Skin epidermis (tissue), 12 donors: ENCODE data around the gene LMCD1.

Source experiments
- H3K27ac ChIP-seq, 21 experiments: fragments of 200-600 bp; sonication (generic) in 11 of 21; one replicate each; pipeline ENCODE4 v1.5.0; 2020; ENCODE audit warnings: mild to moderate bottlenecking in 3 of 21, inconsistent platforms in 2 of 21, moderate library complexity in 2 of 21
- H3K4me3 ChIP-seq, 7 experiments: fragments of 200-600 bp; sonication (generic) in 2 of 7; one replicate each; pipeline ENCODE4 v1.5.0; 2020; ENCODE audit warnings: inconsistent platforms in 2 of 7, mild to moderate bottlenecking in 2 of 7, moderate library complexity in 1 of 7

Gene LMCD1

DNA sequence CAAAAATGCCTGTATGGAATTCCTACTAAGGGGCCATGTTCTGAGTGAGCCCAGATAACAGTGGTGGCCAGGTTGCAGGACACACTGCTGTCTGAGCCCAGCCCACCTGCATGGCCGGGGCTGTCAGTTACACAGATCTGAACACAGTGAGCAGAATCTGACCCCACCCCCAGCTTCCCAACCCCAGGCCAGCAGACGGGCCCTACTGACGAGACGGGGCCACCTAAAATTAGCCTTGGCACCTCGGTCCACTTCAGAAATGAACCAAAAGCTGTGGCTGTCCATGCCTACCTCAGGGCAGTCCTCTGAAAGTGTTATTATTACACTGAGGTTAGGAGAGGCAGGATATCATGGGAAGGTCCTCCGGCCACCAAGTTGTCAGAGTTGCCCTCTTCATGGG, 51.8 kb downstream of the LMCD1 start:
- Histone ChIP-seq H3K27ac (peak overlapping the region in 2 of 21 experiments; percentile 76 to 82), H3K4me3 (no peak overlapping the region)

DNA sequence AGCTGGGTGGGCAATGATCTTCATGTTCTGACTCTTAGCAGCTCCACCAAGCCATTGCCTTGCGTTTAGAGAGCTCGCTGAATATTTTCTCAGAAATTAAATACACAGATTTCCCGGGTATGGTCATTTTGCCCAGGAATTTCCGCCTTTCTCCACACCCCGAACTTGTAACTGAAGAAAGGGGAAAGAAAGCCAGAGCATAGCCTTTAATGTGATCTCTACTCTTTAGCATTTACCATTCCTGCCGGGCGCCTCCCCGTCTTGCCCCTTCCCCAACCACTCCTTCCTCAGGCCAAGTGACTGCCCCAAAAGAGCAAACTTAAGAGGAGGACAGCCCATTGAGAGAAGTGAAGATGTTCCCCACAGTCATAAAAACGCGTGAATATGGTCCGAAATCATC, 53.1 kb downstream of the LMCD1 start:
- Histone ChIP-seq H3K27ac (peak overlapping the region in 18 of 21 experiments; percentile 8 to 83 (median 64)), H3K4me3 (no peak overlapping the region)

DNA sequence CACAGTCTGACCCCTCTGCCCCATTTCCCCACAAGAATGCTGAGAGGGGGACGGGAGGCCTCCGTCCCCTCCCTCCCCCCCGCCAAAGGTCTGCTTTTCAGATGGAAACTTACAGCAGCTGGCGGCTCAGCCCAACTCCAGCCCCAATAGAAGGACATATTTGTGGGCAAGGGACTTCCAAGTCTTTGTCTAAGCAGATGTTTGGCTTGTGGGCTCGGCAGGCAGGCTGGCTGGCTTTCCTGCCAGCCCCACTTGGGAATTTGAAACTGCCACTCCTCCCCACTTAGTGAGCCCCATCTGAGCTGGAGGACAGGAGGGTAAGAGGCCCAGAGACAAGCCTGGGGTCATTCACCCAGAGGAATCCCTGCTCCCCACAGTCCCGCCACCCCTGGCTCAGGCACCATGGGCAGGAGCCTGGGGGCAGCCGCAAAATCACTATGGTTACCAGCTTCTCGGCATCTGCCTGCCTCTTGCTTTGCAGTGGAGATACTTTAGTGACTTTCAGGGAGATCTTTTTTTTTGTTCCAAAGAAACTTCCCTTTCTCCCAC, 53.6 kb downstream of the LMCD1 start:
- no peak overlapping the region for H3K4me3 ChIP-seq
- H3K27ac ChIP-seq, result peak overlapping the region in 17 of 21 experiments; percentile 8 to 83 (median 65)

DNA sequence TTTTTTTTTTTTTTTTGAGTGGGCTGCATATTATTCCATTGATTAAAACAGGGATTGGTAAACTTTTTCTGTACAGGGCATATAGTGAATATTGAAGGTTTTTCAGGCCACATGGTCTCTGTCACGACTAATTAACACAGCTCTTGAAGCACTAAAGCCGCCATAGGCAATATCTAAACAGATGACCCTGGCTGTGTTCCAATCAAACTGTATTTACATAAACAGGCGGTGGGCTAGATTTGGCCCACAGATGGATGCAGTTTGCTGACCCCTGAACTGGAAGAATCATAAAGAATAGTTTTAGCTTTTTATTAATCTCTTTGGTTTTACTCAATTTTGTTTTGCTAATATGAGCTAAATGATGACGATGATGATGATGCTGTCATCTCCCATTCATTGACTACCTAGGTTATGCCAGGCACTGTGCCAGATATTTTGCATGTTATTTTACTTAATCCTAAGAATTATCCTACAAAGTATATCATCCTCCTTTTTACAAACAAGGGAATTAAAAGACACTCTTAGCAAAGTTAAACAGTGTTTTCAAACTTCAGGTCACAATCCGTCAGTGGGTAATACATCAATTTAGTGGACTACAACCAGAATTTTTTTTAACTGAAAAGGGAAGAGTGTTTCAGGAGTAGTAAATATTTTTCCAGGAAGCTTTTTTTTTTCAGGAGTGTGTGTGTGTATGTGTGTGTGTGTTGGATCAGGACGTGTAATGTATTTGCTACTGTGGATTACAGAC, 54.3 kb downstream of the LMCD1 start:
- H3K4me3 ChIP-seq, result no peak overlapping the region
- H3K27ac ChIP-seq, result peak overlapping the region in 5 of 21 experiments; percentile 70 to 83 (median 82)

DNA sequence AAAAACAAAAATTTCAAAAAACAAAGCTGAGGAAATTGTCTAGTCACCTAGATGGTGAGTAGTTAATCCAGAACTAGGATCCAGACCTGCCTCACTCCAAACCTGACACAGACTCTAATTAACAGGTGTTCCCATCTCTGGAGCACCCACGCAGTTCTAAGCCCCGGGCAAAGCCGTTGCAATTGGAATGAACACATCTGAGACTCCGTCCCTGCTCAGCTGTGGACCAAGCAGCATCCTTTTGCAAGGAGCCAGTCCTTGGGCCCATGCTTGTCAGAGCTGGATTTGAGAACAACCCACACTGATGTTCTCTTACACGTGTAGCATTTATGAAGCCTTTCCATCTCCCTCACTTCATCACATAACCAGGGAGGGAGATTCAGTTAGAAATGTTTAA, 54.8 kb downstream of the LMCD1 start:
- Histone ChIP-seq H3K4me3 (no peak overlapping the region), H3K27ac (peak overlapping the region in 3 of 21 experiments; percentile 24 to 82 (median 70))

DNA sequence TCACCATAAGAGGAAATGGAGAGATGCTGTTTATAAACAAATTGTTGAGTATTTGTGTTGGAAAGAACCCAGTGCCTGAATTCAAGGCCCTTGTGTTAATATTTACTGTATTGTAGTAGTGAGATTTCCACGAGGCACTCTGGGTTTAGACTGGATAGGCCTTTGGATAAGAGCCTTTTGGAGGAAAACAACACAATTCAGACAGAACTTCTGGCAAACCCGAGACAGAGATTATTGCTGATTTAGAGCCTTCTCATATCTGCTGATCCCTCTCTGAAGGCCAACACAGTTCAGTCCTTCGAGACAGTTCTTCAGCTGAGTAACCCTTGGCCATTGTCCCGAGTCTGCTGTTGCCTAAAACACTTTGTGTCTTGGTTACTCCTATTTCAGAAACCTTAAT, 55.7 kb downstream of the LMCD1 start:
- peak overlapping the region in 5 of 21 experiments; percentile 17 to 82 (median 27) for H3K27ac ChIP-seq
- H3K4me3 ChIP-seq, result no peak overlapping the region

DNA sequence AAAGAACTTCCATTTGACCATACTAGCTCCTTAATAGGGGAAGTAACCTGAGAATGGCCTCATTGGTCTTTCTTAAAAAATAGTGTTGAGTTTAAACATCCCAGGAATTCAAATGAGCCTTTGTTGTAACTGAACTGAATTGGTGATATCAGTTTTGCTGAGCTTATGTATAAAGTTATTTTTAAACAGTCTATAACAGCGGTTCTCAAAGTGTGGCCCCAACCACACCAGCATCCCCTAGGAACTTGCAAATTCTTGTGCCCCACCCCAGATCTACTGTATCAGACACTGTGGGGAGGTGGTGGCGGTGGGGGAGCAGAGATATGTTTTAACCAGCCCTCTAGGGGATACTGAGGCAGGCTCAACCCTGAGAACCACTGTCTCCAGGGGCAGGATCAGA, 57.0 kb downstream of the LMCD1 start:
- no peak overlapping the region for H3K27ac ChIP-seq
- H3K4me3 ChIP-seq, result no peak overlapping the region

DNA sequence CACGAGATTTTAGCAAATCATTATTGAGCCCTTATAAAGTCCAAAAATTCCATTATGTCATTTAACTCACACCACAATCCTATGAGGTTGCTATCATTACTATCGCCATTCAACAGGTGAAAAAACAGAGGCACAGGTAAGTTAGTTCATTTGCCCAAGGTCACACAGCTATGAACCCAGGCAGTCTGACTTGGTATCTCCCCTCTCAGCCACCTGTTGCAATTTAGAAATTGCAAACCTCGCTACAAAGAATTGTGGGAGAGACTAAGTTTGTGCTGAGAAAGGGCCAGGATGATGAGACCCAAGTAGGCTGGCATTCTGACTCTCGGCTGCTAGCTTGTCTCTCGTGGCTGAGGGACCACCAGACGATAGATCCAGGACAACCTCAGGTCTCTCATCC, 57.7 kb downstream of the LMCD1 start:
- H3K27ac ChIP-seq, result peak overlapping the region in 2 of 21 experiments; percentile 58 to 80

DNA sequence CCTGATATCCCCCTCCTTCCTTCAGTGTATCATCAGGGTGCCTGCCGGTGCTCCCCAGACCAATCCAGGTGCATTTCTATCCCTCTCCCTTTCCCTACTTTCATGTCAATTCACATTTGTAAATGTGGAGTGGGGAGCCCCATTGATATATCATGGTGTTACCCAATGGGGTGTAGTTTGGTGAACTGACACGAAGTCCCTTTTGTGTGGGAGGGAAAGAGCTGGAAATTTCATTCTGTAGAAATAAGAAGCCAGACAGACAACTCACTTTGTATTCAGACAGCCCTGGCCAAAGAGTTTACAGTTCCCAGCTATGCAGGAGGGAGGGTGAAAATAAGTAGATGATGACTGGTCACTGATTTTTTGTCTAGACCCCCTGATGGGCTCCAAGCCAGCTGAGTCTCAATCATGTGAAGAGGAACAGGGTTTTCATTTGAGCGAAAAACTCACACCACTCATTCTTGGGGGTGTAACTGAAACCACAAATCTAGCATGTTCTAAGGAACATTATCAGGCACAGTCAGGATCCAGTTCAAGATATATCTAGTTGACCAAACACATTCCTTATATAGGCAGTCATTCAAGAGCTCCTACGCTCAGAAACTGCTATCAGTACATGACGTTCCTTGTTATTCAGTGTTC, 58.9 kb downstream of the LMCD1 start:
- Histone ChIP-seq H3K27ac (peak overlapping the region in 7 of 21 experiments; percentile 4 to 80 (median 43)), H3K4me3 (no peak overlapping the region)

More for the DNA sequence above, 57.7 kb downstream of the LMCD1 start:
- no peak overlapping the region for H3K4me3 ChIP-seq

DNA sequence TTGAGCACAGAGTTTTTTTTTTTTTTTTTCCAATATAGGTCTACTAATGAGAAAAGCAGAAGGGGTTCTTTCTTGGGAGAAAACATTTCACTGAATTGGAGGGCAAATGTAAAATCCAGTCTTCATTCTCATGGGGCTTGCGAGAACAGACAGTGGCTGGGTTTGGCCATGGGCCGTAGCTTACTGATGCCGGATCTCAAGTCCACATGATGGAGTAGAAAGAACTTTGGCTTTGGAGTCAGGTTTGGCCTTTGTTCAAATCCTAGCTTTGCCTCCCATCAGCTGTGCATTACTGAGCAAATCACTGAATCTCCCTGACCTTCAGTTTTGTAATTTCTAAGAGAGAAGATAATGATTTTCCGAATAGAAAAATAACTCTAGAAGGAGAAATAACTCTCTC, 59.7 kb downstream of the LMCD1 start:
- H3K4me3 ChIP-seq, result no peak overlapping the region
- H3K27ac ChIP-seq, result peak overlapping the region in 5 of 21 experiments; percentile 18 to 66 (median 42)

DNA sequence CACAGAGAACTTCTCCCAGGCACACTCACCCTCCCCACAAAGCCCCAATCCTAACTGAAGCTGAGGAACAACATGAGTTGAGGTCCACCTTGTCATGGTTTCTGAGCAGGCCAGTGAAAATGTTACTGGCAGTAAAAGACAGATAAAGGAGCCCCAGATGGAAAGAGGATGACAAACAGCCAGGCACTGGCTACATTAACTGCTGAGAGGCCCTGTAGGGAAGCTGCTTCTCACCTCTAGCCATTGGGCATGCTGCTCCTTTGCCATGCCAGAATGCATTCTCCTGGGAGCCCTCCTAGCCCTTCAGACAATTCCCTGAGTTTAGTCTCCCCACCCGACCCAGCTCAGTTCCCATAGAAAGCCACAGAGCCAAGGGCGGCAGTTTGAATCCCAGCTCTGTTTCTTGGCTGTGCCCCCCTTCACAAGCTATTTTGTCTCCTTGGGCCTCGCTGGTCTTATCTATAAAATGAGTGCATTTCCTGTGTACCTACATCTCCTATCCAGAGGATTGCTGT, 60.5 kb downstream of the LMCD1 start:
- H3K4me3 ChIP-seq, result no peak overlapping the region
- H3K27ac ChIP-seq, result peak overlapping the region in 6 of 21 experiments; percentile 6 to 66 (median 40)

DNA sequence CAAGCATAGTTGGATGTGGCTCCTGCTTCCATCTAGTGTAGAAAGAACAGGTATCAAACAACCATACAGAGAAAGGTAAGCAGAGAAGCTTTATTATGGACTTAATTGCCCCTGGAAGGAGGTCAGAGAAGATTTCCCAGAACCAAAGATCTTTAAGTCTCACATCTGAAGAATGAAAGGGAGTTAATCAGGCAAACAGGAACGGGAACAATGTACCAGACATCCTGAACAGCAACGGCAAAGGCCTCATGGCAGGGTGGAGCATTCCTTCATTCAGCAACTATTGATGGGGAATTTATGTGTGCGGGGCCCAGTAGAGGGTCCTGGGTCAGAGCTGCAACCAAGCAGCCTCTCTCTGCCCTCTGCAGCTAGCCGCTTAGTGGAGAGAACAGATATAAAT, 61.5 kb downstream of the LMCD1 start:
- no peak overlapping the region for H3K4me3 ChIP-seq
- H3K27ac ChIP-seq, result no peak overlapping the region

DNA sequence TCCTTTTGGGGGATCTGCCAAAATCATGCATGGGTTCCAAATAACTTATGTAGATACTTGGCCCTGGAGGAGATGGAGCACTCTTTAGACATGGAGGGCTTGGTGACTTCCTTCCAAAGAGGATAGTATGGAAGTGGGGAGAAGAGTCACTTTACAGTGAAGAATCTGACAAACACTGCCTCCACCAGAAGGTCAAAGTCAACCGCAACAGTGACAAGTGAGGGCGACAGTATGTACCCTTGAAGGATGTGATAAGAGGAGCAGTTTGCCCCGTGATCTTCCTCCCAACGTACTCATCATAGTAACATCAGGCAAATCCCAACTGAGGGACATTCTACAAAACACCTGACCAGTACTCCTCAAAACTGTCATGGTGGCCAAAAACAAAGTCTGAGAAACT, 62.0 kb downstream of the LMCD1 start:
- no peak overlapping the region for H3K27ac ChIP-seq
- H3K4me3 ChIP-seq, result no peak overlapping the region

DNA sequence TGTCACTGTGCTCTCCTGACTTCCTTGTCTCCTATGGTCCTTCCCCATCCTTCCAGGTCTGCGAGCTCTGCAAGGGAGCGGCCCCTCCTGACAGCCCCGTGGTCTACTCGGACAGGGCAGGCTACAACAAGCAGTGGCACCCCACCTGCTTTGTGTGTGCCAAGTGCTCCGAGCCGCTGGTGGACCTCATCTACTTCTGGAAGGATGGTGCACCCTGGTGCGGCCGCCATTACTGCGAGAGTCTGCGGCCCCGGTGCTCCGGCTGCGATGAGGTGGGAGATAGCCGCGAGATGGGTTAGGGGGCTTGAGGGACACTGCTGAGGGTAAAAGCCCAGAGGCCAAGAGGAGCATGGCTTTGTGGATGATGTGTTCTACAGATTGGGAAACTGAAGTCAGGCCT, 63.8 kb downstream of the LMCD1 start:
- Histone ChIP-seq H3K4me3 (no peak overlapping the region), H3K27ac (no peak overlapping the region)

DNA sequence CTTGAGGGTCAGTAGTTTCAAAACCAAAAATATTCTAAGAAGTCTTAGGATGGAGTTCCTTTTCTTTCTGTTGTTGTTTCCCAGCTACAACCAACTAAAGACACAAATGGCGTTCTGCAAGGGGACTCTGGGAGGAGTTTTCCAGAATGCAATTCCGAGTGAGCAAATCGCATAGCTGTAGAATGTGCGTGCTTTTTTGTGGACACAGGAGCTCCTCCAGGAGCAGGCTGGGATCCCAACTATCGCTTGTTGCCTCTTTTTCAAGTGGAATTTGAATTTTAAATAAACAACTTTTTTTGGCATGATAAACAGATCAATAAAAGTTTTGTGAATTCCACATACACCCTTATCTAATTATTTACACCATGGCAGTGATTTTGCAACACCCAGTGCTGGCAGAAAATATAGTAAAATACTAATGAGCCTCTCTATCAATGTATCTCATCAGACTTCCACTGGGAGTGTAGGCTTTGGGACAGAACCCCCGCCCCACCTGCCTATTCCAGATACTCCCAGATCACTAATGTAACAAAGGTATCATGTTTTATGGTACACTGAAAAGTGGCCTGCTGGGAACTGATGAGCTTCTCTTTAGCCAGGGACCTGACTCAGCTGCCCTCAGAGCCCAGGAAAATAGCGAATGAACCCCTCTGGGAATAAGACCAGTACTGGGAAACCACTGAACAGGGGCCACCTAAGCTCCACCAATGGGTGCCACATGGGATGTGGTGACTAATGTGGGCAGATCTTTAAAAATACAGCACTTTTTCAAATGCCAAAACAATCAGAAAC, 66.4 kb downstream of the LMCD1 start:
- Histone ChIP-seq H3K27ac (peak overlapping the region in 1 of 21 experiments; percentile 12), H3K4me3 (no peak overlapping the region)

DNA sequence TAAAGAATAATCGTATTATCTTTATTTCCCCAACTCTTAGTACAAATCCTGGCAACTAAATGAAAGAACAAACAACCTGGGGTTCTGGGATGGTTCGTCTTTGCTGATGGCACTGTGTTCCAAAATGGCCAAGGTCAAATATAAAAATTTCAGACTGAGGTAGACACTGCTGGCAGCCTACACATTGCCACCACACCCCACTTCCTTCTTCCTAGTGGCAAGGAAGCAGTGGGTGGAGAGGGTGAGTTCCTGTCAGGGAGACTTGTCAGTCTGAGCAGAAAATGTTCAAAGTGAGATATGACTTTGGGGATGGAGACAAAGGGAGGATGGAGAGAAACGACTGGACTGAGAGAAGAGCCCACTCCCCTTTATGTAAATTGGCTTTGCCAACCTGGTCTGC, 69.6 kb downstream of the LMCD1 start:
- H3K27ac ChIP-seq, result peak overlapping the region in 6 of 21 experiments; percentile 16 to 63 (median 36)

DNA sequence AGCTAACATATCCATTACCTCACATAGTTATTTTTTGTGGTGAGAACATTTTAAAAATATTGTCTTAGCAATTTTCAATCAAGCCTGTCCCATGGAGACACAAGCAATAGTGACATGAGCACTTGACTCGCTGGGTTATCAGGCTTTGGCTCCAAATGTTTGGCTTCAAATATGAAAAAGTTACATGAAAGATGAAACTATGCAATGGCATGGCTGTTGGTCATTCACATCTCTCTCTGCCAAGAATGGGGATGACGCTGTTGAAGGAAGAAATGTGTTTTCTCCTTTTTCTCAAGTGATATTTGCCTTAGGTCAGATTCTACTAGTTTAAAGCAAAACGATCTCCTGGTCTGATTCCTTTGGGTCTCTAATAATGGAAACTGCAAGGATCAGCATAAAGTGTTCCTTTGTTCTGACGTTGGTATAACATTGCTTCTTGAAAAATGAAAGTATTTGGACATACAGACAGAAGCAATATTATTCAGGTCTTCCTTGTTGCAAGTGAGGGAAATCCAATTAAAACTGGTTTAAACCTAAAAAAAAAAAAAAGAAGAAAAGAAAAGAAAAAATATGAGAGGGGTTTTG, 71.8 kb downstream of the LMCD1 start:
- Histone ChIP-seq H3K27ac (peak overlapping the region in 8 of 21 experiments; percentile 1 to 64 (median 22)), H3K4me3 (no peak overlapping the region)

More for the DNA sequence above, 69.6 kb downstream of the LMCD1 start:
- no peak overlapping the region for H3K4me3 ChIP-seq

DNA sequence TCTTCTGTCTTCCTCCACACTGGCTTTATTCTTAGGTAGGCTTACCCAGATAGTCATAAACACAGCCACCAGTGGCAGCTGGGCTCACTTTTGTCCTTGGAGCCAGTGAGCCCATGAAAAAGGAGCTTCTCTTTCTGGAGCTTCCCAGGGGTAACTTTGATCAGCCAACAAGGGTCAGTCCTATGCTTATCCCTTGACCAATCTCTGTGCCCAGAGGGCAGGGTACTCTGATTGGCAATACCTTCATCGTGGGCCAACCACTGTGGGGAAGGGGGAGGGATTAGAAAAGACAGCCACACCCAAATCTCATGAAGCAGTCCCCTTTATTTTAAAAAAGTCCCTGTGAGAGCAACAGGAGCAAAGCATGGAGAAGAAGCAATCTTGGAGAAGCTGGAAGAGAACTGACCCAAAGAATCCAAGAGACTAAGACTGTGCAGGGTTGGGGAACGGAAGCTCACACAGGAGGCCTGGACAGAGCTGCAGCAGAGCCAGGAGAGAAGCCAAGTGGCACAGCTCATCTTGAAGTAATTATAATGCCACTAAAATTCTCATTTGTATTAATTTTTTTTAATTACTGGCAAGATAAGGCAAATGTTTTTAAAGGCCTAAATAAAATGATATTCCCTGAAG, 72.5 kb downstream of the LMCD1 start:
- Histone ChIP-seq H3K27ac (peak overlapping the region in 9 of 21 experiments; percentile 1 to 64 (median 24)), H3K4me3 (no peak overlapping the region)
